Cardiac fibroblast (primary cell): ENCODE measurements around the gene COL18A1.
A peak's percentile ranks its signal among the peaks of the same experiment; 100 is the strongest.

ENCODE experiments used
- DNase-seq, 2 donors: peaks; one replicate each; pipeline versions ENCODE4 v3.0.0 to v3.0.0-alpha.2; 2010; ENCODE audit warnings: low read depth in 2 of 2
- H3K4me3 ChIP-seq, 2 donors: replicated peaks in 1 of 2; 1 replicate in 1 of 2; 2 replicates in 1 of 2; pipeline ENCODE4 v1.5.1; 2011; ENCODE audit warnings: low read depth in 2 of 2, low read length in 2 of 2, mild to moderate bottlenecking in 2 of 2, moderate library complexity in 1 of 2
- TF ChIP-seq, protein P1 (sequence below): IDR thresholded peaks from one replicate; pipeline ENCODE4 v1.5.1; 2011; ENCODE audit warnings: low read depth, mild to moderate bottlenecking, low read length, inconsistent platforms

The COL18A1 gene

GRCh38 chr21:45555557-45556301 is 150.8 kb downstream of the COL18A1 start:
- DNase-seq: peak; percentile 82 to 90
- TF ChIP-seq, protein P1, sequence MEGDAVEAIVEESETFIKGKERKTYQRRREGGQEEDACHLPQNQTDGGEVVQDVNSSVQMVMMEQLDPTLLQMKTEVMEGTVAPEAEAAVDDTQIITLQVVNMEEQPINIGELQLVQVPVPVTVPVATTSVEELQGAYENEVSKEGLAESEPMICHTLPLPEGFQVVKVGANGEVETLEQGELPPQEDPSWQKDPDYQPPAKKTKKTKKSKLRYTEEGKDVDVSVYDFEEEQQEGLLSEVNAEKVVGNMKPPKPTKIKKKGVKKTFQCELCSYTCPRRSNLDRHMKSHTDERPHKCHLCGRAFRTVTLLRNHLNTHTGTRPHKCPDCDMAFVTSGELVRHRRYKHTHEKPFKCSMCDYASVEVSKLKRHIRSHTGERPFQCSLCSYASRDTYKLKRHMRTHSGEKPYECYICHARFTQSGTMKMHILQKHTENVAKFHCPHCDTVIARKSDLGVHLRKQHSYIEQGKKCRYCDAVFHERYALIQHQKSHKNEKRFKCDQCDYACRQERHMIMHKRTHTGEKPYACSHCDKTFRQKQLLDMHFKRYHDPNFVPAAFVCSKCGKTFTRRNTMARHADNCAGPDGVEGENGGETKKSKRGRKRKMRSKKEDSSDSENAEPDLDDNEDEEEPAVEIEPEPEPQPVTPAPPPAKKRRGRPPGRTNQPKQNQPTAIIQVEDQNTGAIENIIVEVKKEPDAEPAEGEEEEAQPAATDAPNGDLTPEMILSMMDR: peak; percentile 98
- H3K4me3 ChIP-seq: peak overlapping the region; percentile 30 to 52

GRCh38 chr21:45556302-45556644 is 151.3 kb downstream of the COL18A1 start:
- peak overlapping the region in 1 of 2 donors; percentile 52 for H3K4me3 ChIP-seq
- no peak for DNase-seq
- TF ChIP-seq, protein P1: no peak

DNA sequence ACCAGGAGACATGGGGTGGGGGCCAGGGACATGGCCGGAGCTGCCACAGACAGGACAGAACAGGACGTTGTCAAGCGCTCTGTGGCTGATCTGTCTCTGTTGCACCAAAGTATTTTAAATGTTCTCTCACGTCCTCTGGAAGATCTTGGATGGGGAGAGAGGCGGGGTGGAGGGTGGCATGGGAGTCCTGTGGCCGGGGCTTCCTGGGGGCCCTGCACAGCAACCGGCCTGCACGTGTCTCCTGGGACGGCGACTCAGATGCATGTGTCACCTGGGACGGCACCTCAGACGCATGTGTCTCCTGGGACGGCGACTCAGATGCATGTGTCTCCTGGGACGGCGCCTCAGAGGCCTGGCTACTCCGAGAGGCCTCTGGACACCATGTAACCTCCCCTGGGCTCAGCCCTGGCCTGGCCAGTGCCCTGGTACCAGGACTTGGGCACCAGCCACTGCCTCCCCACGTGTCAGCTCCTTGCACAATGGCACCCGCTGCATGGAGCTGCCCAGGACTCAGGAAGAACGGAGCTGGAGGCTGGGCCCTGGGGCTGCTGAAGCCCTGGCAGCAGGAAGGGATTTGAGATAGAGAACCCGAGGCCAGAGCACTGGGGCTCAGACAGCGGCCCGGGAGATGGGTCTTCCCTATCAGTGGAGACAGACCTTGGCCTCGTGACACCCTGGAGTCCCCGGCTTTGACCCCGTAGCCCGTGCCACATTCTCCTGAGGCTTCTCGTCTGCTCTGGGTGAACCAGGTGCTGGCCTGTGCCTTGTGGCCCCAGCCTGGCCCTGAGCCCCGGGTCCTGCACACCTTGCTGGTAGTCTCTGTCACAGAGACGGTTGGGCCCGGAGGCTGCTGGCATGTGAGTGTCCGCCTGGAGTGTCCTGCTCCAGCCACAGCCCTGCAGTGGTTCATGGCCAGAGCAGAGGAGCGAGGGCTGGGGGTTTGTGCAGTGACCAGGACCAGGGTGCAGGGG is 152.0 kb downstream of the COL18A1 start:
- TF ChIP-seq, protein P1: no peak
- peak in 1 of 2 donors; percentile 32 for DNase-seq
- no peak overlapping the region for H3K4me3 ChIP-seq

GRCh38 chr21:45557616-45558043 is 152.7 kb downstream of the COL18A1 start:
- no peak for DNase-seq
- TF ChIP-seq, protein P1: no peak
- no peak overlapping the region for H3K4me3 ChIP-seq

- DNase-seq: no peak
- H3K4me3 ChIP-seq: no peak overlapping the region
- TF ChIP-seq, protein P1: no peak
Observed at GRCh38 chr21:45558044-45558721, 153.2 kb downstream of the COL18A1 start.
